GM13977 (cell line): Measurements from ENCODE around the gene PROX1.

ENCODE experiments used
- DNase-seq: peaks from one replicate; pipeline ENCODE4 v3.0.0; 2012; ENCODE audit warnings: low spot score
- in situ Hi-C: fragments of 300-500 bp; cut with MboI; formaldehyde crosslinking; loops from one replicate; pipeline ENCODE4 v1.12.0; 2022; ENCODE audit warnings: low sequenced_read_pairs, low pct_unique_long_range_greater_than_20kb, mixed read lengths, inconsistent platforms; ENCODE audit not compliant: unreplicated experiment
- TF ChIP-seq, protein P1 (sequence below): IDR thresholded peaks from 2 replicates; pipeline ENCODE4 v1.5.1; 2012; ENCODE audit warnings: mild to moderate bottlenecking, control low read depth; ENCODE audit not compliant: insufficient read depth; ENCODE audit errors: extremely low read depth, missing control alignments

Gene PROX1

DNA sequence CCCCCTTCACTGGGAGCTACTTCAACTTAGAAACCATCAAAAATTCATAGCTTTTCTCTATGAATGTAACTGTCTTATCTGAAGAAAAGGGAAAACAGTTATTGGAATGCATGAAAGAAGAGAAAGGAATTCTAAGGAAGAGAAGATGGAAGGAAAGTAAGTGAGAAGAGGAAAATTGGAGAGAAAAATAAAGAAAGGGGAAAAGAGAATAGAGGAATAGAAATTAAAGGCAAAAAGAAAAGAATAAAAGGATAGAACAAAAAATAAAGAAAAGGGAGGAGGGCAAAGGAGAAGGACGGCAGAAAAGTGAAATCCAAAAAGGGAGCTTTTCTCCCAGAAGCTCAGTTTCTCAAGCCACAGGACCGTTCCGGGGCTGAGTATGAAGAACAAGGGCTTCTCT is 9.9 kb upstream of the PROX1 start:
- TF ChIP-seq, protein P1, sequence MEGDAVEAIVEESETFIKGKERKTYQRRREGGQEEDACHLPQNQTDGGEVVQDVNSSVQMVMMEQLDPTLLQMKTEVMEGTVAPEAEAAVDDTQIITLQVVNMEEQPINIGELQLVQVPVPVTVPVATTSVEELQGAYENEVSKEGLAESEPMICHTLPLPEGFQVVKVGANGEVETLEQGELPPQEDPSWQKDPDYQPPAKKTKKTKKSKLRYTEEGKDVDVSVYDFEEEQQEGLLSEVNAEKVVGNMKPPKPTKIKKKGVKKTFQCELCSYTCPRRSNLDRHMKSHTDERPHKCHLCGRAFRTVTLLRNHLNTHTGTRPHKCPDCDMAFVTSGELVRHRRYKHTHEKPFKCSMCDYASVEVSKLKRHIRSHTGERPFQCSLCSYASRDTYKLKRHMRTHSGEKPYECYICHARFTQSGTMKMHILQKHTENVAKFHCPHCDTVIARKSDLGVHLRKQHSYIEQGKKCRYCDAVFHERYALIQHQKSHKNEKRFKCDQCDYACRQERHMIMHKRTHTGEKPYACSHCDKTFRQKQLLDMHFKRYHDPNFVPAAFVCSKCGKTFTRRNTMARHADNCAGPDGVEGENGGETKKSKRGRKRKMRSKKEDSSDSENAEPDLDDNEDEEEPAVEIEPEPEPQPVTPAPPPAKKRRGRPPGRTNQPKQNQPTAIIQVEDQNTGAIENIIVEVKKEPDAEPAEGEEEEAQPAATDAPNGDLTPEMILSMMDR = no peak
- no peak for DNase-seq
- in situ Hi-C loops = no loop called here

DNA sequence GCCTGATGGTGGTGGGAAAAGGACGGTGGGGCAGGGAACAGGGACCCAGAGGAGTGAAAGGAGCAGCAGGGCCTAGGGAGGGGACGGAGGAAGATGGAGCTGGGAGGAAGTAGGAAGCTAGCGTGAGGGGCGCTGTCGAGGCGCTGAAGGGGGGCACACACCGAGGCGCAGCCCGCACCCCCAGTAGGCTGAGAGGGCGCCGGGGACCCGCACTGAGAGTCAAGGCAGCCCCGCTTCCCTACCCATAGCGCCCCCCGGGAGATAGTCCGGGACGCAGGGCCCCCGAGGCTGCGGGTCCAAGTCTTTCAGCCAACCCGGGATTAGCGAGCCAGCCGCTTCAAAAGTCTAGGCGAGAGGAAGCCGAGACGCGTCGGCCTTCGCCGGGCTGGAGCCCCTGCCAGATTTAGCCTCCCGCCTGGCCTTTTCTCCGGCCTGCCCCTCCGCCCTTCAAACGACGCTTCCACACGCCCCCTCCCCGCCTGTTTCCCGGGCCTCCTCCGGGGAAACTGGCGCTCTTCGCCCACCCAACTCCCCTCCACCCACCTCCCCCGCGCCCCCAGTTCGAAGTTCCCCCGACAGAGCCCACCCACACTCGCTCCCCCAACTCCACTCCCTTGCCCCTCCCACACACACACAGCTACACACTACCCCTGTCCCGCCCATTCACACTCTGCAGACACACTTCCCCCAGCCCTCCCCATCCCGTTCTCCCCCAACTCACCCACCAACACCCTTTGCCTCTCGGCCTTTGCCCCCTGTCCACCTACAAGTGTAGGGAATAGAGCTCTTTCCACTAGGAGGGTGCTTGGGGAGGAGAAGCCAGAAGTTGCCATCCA is 7.8 kb upstream of the PROX1 start:
- in situ Hi-C loops = no loop called here

DNA sequence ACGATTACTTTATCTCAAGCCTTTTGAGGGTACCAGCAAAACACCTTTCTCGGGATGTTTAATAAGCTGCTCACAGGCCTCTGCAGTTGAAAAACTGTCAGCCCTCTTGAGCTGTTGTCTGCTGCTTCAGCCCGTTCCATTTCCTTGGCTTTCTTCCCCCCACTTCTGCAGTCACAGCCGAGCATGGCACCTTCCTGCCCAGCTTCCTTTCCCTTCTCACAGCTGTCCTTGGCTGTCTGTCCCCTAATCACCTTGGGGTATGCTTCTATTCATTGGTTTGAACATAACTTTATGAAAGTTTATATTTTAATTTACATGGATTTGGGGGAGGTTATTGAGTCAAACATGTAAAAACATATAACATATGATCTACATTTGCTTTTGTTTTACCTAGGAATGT is 6.9 kb upstream of the PROX1 start:
- TF ChIP-seq, protein P1 = no peak
- no peak for DNase-seq
- in situ Hi-C loops = no loop called here

More for the DNA sequence above, 7.8 kb upstream of the PROX1 start:
- TF ChIP-seq, protein P1 = no peak
- DNase-seq = no peak

DNA sequence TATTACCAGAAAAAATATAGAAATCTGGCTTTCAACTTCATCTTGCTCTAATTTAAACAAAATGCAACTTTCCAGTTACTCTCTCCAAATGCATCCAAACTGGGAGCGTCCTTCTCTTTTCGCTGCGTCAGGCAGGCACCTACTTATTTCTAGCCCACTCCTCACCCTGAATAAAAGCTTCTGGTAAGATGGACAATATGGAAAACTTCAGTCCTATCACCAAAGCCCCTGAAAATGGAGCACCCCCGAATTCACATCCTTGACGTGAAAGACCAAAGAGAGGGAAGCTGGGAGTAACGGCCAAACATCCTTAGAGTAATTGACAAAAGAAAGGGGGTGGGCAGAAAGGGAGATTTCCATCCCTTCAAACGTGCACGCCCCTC is 5.5 kb upstream of the PROX1 start:
- in situ Hi-C loops = no loop called here
- TF ChIP-seq, protein P1 = no peak
- no peak for DNase-seq

DNA sequence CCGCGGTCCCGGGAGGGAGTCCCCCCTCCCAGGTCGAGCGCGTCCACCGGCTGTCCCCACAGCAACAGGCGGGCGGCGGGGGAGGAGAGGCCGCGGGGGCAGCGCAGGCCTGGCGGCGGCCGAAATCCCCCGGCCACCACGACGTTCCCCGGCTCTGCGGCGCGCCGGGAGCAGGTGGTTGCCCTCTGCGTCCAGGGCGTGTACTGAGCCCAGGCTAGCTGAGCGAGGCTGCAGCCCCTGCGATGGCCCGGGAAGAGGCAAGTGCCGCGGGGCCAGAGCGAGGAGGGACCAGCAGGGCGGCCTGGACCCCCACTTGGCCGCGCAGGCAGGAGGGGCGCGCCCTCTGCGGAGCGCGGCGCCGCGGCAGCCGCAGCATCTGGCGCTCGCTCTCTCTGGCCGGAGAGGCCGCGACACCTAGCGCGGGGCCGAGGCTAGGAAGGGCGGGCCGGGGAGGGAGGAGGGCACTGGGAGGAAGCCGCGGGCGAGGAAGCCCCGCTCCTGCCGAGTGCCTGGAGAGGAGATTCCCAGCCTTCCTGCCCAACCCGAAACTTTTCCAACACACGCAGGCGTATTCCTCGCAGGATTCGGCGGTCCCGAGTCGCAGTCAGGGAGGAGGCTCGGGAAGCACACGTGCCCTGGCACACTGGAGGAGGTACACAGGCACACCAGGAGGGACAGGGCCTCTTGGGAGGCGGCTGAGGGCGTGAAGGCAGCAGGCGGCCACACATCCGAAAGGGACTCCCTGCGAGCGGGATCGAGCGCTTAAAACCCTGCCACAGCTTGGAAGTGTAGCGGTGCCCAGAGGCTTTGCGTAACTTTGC is 4.9 kb upstream of the PROX1 start:
- no peak for DNase-seq
- in situ Hi-C loops = no loop called here

More for the DNA sequence above, 4.9 kb upstream of the PROX1 start:
- TF ChIP-seq, protein P1 = no peak
